ENCODE measurements around the gene CYP26B1.

CYP26B1 gene

DNA sequence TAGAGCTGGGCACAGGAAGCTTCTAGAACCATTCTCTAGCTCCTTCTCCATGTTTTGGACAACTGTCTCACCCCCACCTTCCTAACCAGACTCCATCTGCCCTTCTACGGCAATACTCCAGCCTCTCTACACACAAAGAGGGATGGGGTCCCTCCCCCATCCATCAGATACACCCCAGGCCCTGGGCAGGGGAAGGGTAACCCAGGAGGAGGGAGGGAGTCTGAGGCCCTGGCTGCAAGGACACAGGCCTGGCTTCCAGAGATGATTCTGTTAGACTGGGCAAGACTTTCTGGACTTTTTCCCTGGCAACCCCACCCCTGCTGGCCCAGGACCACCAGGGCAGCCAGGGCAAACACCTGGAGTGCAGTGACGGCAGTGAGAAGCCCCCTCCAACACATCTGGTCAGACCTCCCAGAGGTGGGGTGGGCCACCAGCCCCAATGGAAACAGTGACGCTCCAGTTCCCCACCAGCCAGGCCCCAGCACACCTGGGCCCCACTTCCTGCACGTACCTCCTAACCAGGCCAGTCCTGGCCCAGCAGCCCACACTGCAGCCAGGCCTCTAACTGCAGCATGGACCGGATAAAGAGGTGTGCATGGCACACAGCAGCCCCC, 6.5 kb downstream of the CYP26B1 start:
- Histone ChIP-seq H3K27me3 (replicated peaks in 2 of 5; ENCODE audit: control insufficient read depth in 4 of 5, insufficient read depth in 5 of 5, low read length in 4 of 5) (peaks cover 0 to 47% (median 20%) of the 10 kb centered on the region in 5 experiments), H3K27ac (ENCODE audit: insufficient read depth in 1 of 2, low read depth in 1 of 2, low read length in 2 of 2, poor library complexity in 1 of 2, severe bottlenecking in 2 of 2) (no peak overlapping the region)
- CTCF ChIA-PET: interaction anchor here (1.5 to 7.2 kb wide), 2 partner anchors 10 to 11 kb away, joined by 3 to 52 read pairs; no protein-coding TSS in a partner anchor

GRCh38 chr2:72140621-72140960, 7.1 kb downstream of the CYP26B1 start:
- Histone ChIP-seq H3K4me3 (ENCODE audit: control insufficient read depth in 1 of 7, extremely low read depth in 1 of 7, insufficient read depth in 4 of 7, low read depth in 2 of 7, low read length in 6 of 7) (no peak overlapping the region), H3K27me3 (replicated peaks in 2 of 5; ENCODE audit: control insufficient read depth in 4 of 5, insufficient read depth in 5 of 5, low read length in 4 of 5) (peaks cover 0 to 42% (median 17%) of the 10 kb centered on the region in 5 experiments), H3K9me3 (ENCODE audit: control extremely low read depth in 1 of 5, control insufficient read depth in 4 of 5, insufficient read depth in 2 of 5, low read depth in 1 of 5, low read length in 4 of 5) (no peaks in the 10 kb centered on the region), H3K4me1 (ENCODE audit: control extremely low read depth in 1 of 4, control insufficient read depth in 4 of 4, insufficient read depth in 4 of 4, low read length in 3 of 4) (peaks cover 0 to 28% (median 19%) of the 10 kb centered on the region in 4 experiments), H3K36me3 (ENCODE audit: control insufficient read depth in 4 of 4, insufficient read depth in 4 of 4, low read length in 3 of 4) (no peaks in the 10 kb centered on the region), H3K27ac (ENCODE audit: insufficient read depth in 1 of 2, low read depth in 1 of 2, low read length in 2 of 2, poor library complexity in 1 of 2, severe bottlenecking in 2 of 2) (no peak overlapping the region)
- POLR2A ChIA-PET: no interaction called here
- CTCF ChIA-PET: interaction anchor here (7.2 kb wide), 1 partner anchor 11 kb away, joined by 52 read pairs; no protein-coding TSS in a partner anchor
- 100% methylated on average over 4 of the region's 4 CpGs for WGBS (ENCODE audit: insufficient coverage)
- no peak for DNase-seq

More for the DNA sequence above, 6.5 kb downstream of the CYP26B1 start:
- Histone ChIP-seq H3K4me1 (ENCODE audit: control extremely low read depth in 1 of 4, control insufficient read depth in 4 of 4, insufficient read depth in 4 of 4, low read length in 3 of 4) (peaks cover 0 to 33% (median 21%) of the 10 kb centered on the region in 4 experiments), H3K4me3 (ENCODE audit: control insufficient read depth in 1 of 7, extremely low read depth in 1 of 7, insufficient read depth in 4 of 7, low read depth in 2 of 7, low read length in 6 of 7) (no peak overlapping the region), H3K36me3 (ENCODE audit: control insufficient read depth in 4 of 4, insufficient read depth in 4 of 4, low read length in 3 of 4) (no peaks in the 10 kb centered on the region), H3K9me3 (ENCODE audit: control extremely low read depth in 1 of 5, control insufficient read depth in 4 of 5, insufficient read depth in 2 of 5, low read depth in 1 of 5, low read length in 4 of 5) (no peaks in the 10 kb centered on the region)
- no peak for DNase-seq
- WGBS (ENCODE audit: insufficient coverage): 94% methylated on average over 4 of the region's 5 CpGs
- POLR2A ChIA-PET: no interaction called here

- H3K27ac ChIP-seq (ENCODE audit: insufficient read depth in 1 of 2, low read depth in 1 of 2, low read length in 2 of 2, poor library complexity in 1 of 2, severe bottlenecking in 2 of 2): no peak overlapping the region
- H3K4me3 ChIP-seq (ENCODE audit: control insufficient read depth in 1 of 7, extremely low read depth in 1 of 7, insufficient read depth in 4 of 7, low read depth in 2 of 7, low read length in 6 of 7): no peak overlapping the region
- H3K4me1 ChIP-seq (ENCODE audit: control extremely low read depth in 1 of 4, control insufficient read depth in 4 of 4, insufficient read depth in 4 of 4, low read length in 3 of 4): peaks cover 0 to 22% (median 15%) of the 10 kb centered on the region in 4 experiments
- peaks cover 0 to 38% (median 17%) of the 10 kb centered on the region in 5 experiments for H3K27me3 ChIP-seq (replicated peaks in 2 of 5; ENCODE audit: control insufficient read depth in 4 of 5, insufficient read depth in 5 of 5, low read length in 4 of 5)
- POLR2A ChIA-PET: no interaction called here
- H3K9me3 ChIP-seq (ENCODE audit: control extremely low read depth in 1 of 5, control insufficient read depth in 4 of 5, insufficient read depth in 2 of 5, low read depth in 1 of 5, low read length in 4 of 5): no peaks in the 10 kb centered on the region
- 94% methylated on average over 10 of the region's 14 CpGs for WGBS (ENCODE audit: insufficient coverage)
- CTCF ChIA-PET: interaction anchor here (7.2 kb wide), 1 partner anchor 11 kb away, joined by 52 read pairs; no protein-coding TSS in a partner anchor
- no peaks in the 10 kb centered on the region for H3K36me3 ChIP-seq (ENCODE audit: control insufficient read depth in 4 of 4, insufficient read depth in 4 of 4, low read length in 3 of 4)
- DNase-seq: no peak
These were observed 7.6 kb downstream of the CYP26B1 start for GRCh38 chr2:72139874-72140620.

- no peak for DNase-seq
- Histone ChIP-seq H3K4me1 (ENCODE audit: control extremely low read depth in 1 of 4, control insufficient read depth in 4 of 4, insufficient read depth in 4 of 4, low read length in 3 of 4) (peaks cover 0 to 17% (median 9%) of the 10 kb centered on the region in 4 experiments), H3K27ac (ENCODE audit: insufficient read depth in 1 of 2, low read depth in 1 of 2, low read length in 2 of 2, poor library complexity in 1 of 2, severe bottlenecking in 2 of 2) (no peak overlapping the region), H3K9me3 (ENCODE audit: control extremely low read depth in 1 of 5, control insufficient read depth in 4 of 5, insufficient read depth in 2 of 5, low read depth in 1 of 5, low read length in 4 of 5) (no peaks in the 10 kb centered on the region), H3K27me3 (replicated peaks in 2 of 5; ENCODE audit: control insufficient read depth in 4 of 5, insufficient read depth in 5 of 5, low read length in 4 of 5) (peaks cover 0 to 33% (median 18%) of the 10 kb centered on the region in 5 experiments), H3K36me3 (ENCODE audit: control insufficient read depth in 4 of 4, insufficient read depth in 4 of 4, low read length in 3 of 4) (no peaks in the 10 kb centered on the region), H3K4me3 (ENCODE audit: control insufficient read depth in 1 of 7, extremely low read depth in 1 of 7, insufficient read depth in 4 of 7, low read depth in 2 of 7, low read length in 6 of 7) (no peak overlapping the region)
- 95% methylated on average over 6 of the region's 8 CpGs for WGBS (ENCODE audit: insufficient coverage)
- ChIA-PET CTCF (interaction anchor here (7.2 kb wide), 1 partner anchor 12 kb away, joined by 52 read pairs; no protein-coding TSS in a partner anchor), POLR2A (no interaction called here)
These were observed 8.2 kb downstream of the CYP26B1 start for GRCh38 chr2:72139471-72139873.

GRCh38 chr2:72138921-72139381, 8.7 kb downstream of the CYP26B1 start:
- POLR2A ChIA-PET: no interaction called here
- 95% methylated on average over 12 of the region's 14 CpGs for WGBS (ENCODE audit: insufficient coverage)

GRCh38 chr2:72138011-72138881, 9.4 kb downstream of the CYP26B1 start:
- CTCF ChIA-PET: interaction anchor here (0.8 to 7.2 kb wide), 4 partner anchors 11 to 593 kb away, joined by 3 to 52 read pairs (median 3); no protein-coding TSS in a partner anchor
- Histone ChIP-seq H3K9me3 (ENCODE audit: control extremely low read depth in 1 of 5, control insufficient read depth in 4 of 5, insufficient read depth in 2 of 5, low read depth in 1 of 5, low read length in 4 of 5) (no peaks in the 10 kb centered on the region), H3K27me3 (replicated peaks in 2 of 5; ENCODE audit: control insufficient read depth in 4 of 5, insufficient read depth in 5 of 5, low read length in 4 of 5) (peaks cover 0 to 22% (median 13%) of the 10 kb centered on the region in 5 experiments), H3K27ac (ENCODE audit: insufficient read depth in 1 of 2, low read depth in 1 of 2, low read length in 2 of 2, poor library complexity in 1 of 2, severe bottlenecking in 2 of 2) (no peak overlapping the region), H3K4me1 (ENCODE audit: control extremely low read depth in 1 of 4, control insufficient read depth in 4 of 4, insufficient read depth in 4 of 4, low read length in 3 of 4) (peaks cover 0 to 5% (median 2%) of the 10 kb centered on the region in 4 experiments), H3K4me3 (ENCODE audit: control insufficient read depth in 1 of 7, extremely low read depth in 1 of 7, insufficient read depth in 4 of 7, low read depth in 2 of 7, low read length in 6 of 7) (no peak overlapping the region), H3K36me3 (ENCODE audit: control insufficient read depth in 4 of 4, insufficient read depth in 4 of 4, low read length in 3 of 4) (no peaks in the 10 kb centered on the region)
- 95% methylated on average over 24 of the region's 24 CpGs for WGBS (ENCODE audit: insufficient coverage)
- DNase-seq: no peak
- POLR2A ChIA-PET: no interaction called here

More at GRCh38 chr2:72138921-72139381, 8.7 kb downstream of the CYP26B1 start:
- CTCF ChIA-PET: interaction anchor here (7.2 kb wide), 1 partner anchor 12 kb away, joined by 52 read pairs; no protein-coding TSS in a partner anchor
- Histone ChIP-seq H3K27ac (ENCODE audit: insufficient read depth in 1 of 2, low read depth in 1 of 2, low read length in 2 of 2, poor library complexity in 1 of 2, severe bottlenecking in 2 of 2) (no peak overlapping the region), H3K4me3 (ENCODE audit: control insufficient read depth in 1 of 7, extremely low read depth in 1 of 7, insufficient read depth in 4 of 7, low read depth in 2 of 7, low read length in 6 of 7) (no peak overlapping the region), H3K36me3 (ENCODE audit: control insufficient read depth in 4 of 4, insufficient read depth in 4 of 4, low read length in 3 of 4) (no peaks in the 10 kb centered on the region), H3K4me1 (ENCODE audit: control extremely low read depth in 1 of 4, control insufficient read depth in 4 of 4, insufficient read depth in 4 of 4, low read length in 3 of 4) (peaks cover 0 to 12% (median 7%) of the 10 kb centered on the region in 4 experiments), H3K27me3 (replicated peaks in 2 of 5; ENCODE audit: control insufficient read depth in 4 of 5, insufficient read depth in 5 of 5, low read length in 4 of 5) (peaks cover 0 to 29% (median 20%) of the 10 kb centered on the region in 5 experiments), H3K9me3 (ENCODE audit: control extremely low read depth in 1 of 5, control insufficient read depth in 4 of 5, insufficient read depth in 2 of 5, low read depth in 1 of 5, low read length in 4 of 5) (no peaks in the 10 kb centered on the region)
- DNase-seq: no peak

Measured in common myeloid progenitor, CD34-positive (primary cell).